Measurements from ENCODE around the gene MAD2L1BP. TPM values are rescaled to one million over a fixed set of nuclear protein-coding genes. Genes with fewer than 3 reads are reported as not detected.

MAD2L1BP gene
- total RNA-seq, 1 experiment from 2014 or later, result 33.5 TPM

DNA sequence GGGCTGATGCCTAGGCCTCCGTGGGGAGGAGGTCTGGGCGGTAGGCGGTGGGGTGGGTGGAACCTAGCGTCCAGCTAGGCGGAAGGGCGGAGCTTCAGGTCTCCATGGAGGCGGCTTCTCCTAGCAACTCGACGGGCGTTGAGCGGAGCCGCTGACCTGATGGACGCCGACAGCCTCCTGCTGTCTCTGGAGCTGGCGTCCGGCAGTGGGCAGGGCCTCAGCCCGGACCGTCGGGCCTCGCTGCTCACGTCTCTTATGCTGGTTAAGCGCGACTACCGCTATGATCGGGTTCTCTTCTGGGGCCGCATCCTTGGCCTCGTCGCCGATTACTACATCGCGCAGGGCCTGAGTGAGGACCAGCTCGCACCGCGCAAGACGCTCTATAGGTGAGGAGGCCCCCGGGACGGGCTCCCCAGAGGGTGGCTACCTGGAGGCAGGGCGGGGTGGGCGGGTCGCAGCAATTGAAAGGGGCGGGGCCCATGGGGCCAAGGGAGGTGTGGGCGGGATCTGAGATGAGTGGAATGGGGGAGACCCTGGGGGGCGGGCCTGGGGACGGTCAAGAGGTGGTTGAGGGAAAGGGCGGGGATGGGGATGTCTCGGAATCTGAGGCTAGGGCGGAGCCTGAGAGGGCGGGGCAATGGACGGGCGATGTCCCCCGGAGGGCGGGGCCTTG lies 9.4 kb downstream of the MAD2L1BP start, which contains the start of gene RSPH9:
Gene RSPH9 (plus strand): TSS at position 97 of the 673 bp plus-strand sequence. CDS start 63 bp downstream, at position 160.
- no peaks in the 10 kb centered on the region for H3K9me3 Mint-ChIP-seq (ENCODE audit: unreplicated experiment)
- H3K27me3 Mint-ChIP-seq (ENCODE audit: insufficient read depth, unreplicated experiment), result no peaks in the 10 kb centered on the region
- no peak within 1 kb of the TSS for H3K27ac Mint-ChIP-seq (ENCODE audit: unreplicated experiment)
- intact Hi-C loops (cut with micrococcal nuclease; ENCODE audit: unreplicated experiment), result no loop called here
- H3K4me3 Mint-ChIP-seq (ENCODE audit: unreplicated experiment), result no peak within 1 kb of the TSS
- Histone ChIP-seq H3K9me3 (no peaks in the 10 kb centered on the region), H3K36me3 (ENCODE audit: control insufficient read depth, insufficient read depth, low read length) (peaks cover 1% of the 10 kb centered on the region), H3K27me3 (replicated peaks; ENCODE audit: control insufficient read depth, insufficient read depth, low read length) (no peaks in the 10 kb centered on the region), H3K4me1 (no peaks in the 10 kb centered on the region), H3K4me3 (ENCODE audit: low read depth, low read length) (no peak within 1 kb of the TSS)
- TF ChIP-seq, protein P1, sequence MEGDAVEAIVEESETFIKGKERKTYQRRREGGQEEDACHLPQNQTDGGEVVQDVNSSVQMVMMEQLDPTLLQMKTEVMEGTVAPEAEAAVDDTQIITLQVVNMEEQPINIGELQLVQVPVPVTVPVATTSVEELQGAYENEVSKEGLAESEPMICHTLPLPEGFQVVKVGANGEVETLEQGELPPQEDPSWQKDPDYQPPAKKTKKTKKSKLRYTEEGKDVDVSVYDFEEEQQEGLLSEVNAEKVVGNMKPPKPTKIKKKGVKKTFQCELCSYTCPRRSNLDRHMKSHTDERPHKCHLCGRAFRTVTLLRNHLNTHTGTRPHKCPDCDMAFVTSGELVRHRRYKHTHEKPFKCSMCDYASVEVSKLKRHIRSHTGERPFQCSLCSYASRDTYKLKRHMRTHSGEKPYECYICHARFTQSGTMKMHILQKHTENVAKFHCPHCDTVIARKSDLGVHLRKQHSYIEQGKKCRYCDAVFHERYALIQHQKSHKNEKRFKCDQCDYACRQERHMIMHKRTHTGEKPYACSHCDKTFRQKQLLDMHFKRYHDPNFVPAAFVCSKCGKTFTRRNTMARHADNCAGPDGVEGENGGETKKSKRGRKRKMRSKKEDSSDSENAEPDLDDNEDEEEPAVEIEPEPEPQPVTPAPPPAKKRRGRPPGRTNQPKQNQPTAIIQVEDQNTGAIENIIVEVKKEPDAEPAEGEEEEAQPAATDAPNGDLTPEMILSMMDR (IDR thresholded peaks at IDR 0.05; ENCODE audit: insufficient read depth in 1 of 2, low read depth in 1 of 2, low read length in 1 of 2, severe bottlenecking in 1 of 2, unreplicated experiment in 1 of 2), result no peak
- ChIA-PET POLR2A (interaction anchor here (0.5 kb wide), 1 partner anchor 125 kb away, joined by 4 read pairs; the partner anchor contains the start of gene VEGFA), CTCF (interaction anchor here (0.6 kb wide), 1 partner anchor 855 kb away, joined by 7 read pairs; no protein-coding TSS in a partner anchor)
- no peak for DNase-seq
- H3K36me3 Mint-ChIP-seq (ENCODE audit: insufficient read depth, unreplicated experiment), result peaks cover 31% of the 10 kb centered on the region
- H3K4me1 Mint-ChIP-seq (ENCODE audit: low read depth, unreplicated experiment), result peaks cover 6% of the 10 kb centered on the region
- BruUV-seq (replicated peaks), result no TSS peak

DNA sequence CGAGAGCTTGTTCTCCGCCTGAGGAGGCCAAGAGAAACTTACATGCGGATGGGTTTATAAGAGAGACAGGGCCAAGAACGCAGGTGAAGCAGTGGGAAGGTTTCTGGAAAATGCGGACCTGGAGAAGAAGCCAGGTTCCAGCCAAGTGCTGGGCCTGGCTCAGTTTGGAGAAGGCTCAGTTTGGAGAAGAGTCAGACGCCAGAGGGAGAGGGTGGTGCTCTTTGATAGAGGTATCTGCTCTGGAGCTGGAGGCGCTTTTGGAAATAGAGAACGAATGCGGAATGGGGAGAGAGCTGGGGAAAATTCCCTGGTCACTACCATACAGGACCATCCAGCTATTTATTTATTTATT lies 9.9 kb downstream of the MAD2L1BP start:
- Mint-ChIP-seq H3K4me1 (ENCODE audit: low read depth, unreplicated experiment) (peaks cover 6% of the 10 kb centered on the region), H3K9me3 (ENCODE audit: unreplicated experiment) (no peaks in the 10 kb centered on the region), H3K4me3 (ENCODE audit: unreplicated experiment) (no peak overlapping the region), H3K27me3 (ENCODE audit: insufficient read depth, unreplicated experiment) (no peaks in the 10 kb centered on the region), H3K27ac (ENCODE audit: unreplicated experiment) (no peak overlapping the region), H3K36me3 (ENCODE audit: insufficient read depth, unreplicated experiment) (peaks cover 26% of the 10 kb centered on the region)
- TF ChIP-seq, protein P1 (IDR thresholded peaks at IDR 0.05; ENCODE audit: insufficient read depth in 1 of 2, low read depth in 1 of 2, low read length in 1 of 2, severe bottlenecking in 1 of 2, unreplicated experiment in 1 of 2), result no peak
- no TSS peak for BruUV-seq (replicated peaks)
- Histone ChIP-seq H3K9me3 (no peaks in the 10 kb centered on the region), H3K36me3 (ENCODE audit: control insufficient read depth, insufficient read depth, low read length) (no peaks in the 10 kb centered on the region; the same call in 1 of the 2 replicates), H3K27me3 (replicated peaks; ENCODE audit: control insufficient read depth, insufficient read depth, low read length) (no peaks in the 10 kb centered on the region), H3K4me3 (ENCODE audit: low read depth, low read length) (no peak overlapping the region), H3K4me1 (no peaks in the 10 kb centered on the region)
- DNase-seq, result no peak
- POLR2A ChIA-PET, result no interaction called here
- CTCF ChIA-PET, result interaction anchor here (0.6 kb wide), 1 partner anchor 856 kb away, joined by 7 read pairs; no protein-coding TSS in a partner anchor
- intact Hi-C loops (cut with micrococcal nuclease; ENCODE audit: unreplicated experiment), result no loop called here

DNA sequence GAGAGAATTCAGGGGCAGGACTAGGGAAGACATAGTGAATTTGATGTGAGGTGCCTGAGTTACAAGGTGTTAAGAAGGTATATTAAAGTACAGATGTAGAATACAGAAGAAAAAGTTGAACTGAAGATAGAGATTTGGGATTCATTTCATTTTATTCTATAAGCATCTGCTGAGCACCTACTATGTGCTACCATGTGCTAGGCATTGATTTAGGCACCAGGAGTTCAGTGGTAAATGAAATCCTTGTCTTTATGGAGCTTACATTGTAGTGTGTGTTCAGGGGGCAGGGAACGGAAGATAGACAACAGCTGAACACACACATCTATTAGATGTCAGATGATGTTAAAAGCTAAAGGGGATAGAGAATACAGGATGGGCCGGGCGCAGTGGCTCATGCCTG lies 12.0 kb downstream of the MAD2L1BP start:
- no peaks in the 10 kb centered on the region for H3K27me3 Mint-ChIP-seq (ENCODE audit: insufficient read depth, unreplicated experiment)
- POLR2A ChIA-PET, result no interaction called here
- Histone ChIP-seq H3K27me3 (replicated peaks; ENCODE audit: control insufficient read depth, insufficient read depth, low read length) (no peaks in the 10 kb centered on the region), H3K4me3 (ENCODE audit: low read depth, low read length) (no peak overlapping the region), H3K36me3 (ENCODE audit: control insufficient read depth, insufficient read depth, low read length) (no peaks in the 10 kb centered on the region), H3K4me1 (no peaks in the 10 kb centered on the region), H3K9me3 (no peaks in the 10 kb centered on the region)
- H3K27ac Mint-ChIP-seq (ENCODE audit: unreplicated experiment), result no peak overlapping the region
- no peak for DNase-seq
- no TSS peak for BruUV-seq (replicated peaks)
- peaks cover 6% of the 10 kb centered on the region for H3K36me3 Mint-ChIP-seq (ENCODE audit: insufficient read depth, unreplicated experiment)
- no peaks in the 10 kb centered on the region for H3K9me3 Mint-ChIP-seq (ENCODE audit: unreplicated experiment)
- CTCF ChIA-PET, result no interaction called here
- intact Hi-C loops (cut with micrococcal nuclease; ENCODE audit: unreplicated experiment), result no loop called here
- H3K4me3 Mint-ChIP-seq (ENCODE audit: unreplicated experiment), result no peak overlapping the region
- H3K4me1 Mint-ChIP-seq (ENCODE audit: low read depth, unreplicated experiment), result peaks cover 5% of the 10 kb centered on the region
- TF ChIP-seq, protein P1 (IDR thresholded peaks at IDR 0.05; ENCODE audit: insufficient read depth in 1 of 2, low read depth in 1 of 2, low read length in 1 of 2, severe bottlenecking in 1 of 2, unreplicated experiment in 1 of 2), result no peak
